B cell (primary cell): Measurements from ENCODE around the gene LSM12. TPM values are rescaled to one million over a fixed set of nuclear protein-coding genes. Genes with fewer than 3 reads are reported as not detected.

Experiments
- ATAC-seq: fragments of 200-7000 bp; cut with Tn5 transposase; one replicate; pipeline ENCODE4 v1.10.0; 2021; ENCODE audit warnings: low read depth, mild to moderate bottlenecking, moderate number of reproducible peaks, moderate library complexity
- CTCF ChIA-PET: fragments of 350-600 bp; sonication (Branson Sonifier 250); formaldehyde crosslinking; loops from one replicate; lab custom pipeline; 2021; ENCODE audit warnings: antibody characterized with exemption, inconsistent platforms; lab: Charles Lee
- POLR2A ChIA-PET: fragments of 350-600 bp; sonication (Branson Sonifier 250); formaldehyde crosslinking; loops from one replicate; lab custom pipeline; 2021; ENCODE audit warnings: antibody characterized with exemption; lab: Charles Lee
- DNase-seq: peaks from one replicate; pipeline ENCODE4 v3.0.0; 2013
- H2AFZ ChIP-seq: 2 replicates; pipeline ENCODE4 v1.6.1; 2012; ENCODE audit warnings: mild to moderate bottlenecking, low read depth, low read length; ENCODE audit not compliant: insufficient read depth, poor library complexity, severe bottlenecking
- H3K27ac ChIP-seq, 2 donors: 1 replicate in 1 of 2; 2 replicates in 1 of 2; pipeline ENCODE4 v1.5.1; 2012 to 2013; ENCODE audit warnings: low read length in 2 of 2, mild to moderate bottlenecking in 2 of 2, moderate library complexity in 1 of 2
- H3K27me3 ChIP-seq, 4 experiments: fragments of 200-600 bp in 1 of 4; sonication (generic) in 1 of 4; replicated peaks in 1 of 4; 1 replicate in 2 of 4; 2 replicates in 2 of 4; pipeline versions ENCODE4 v1.6.1 to v1.7.0; 2013 to 2016; ENCODE audit warnings: low read length in 3 of 4, mild to moderate bottlenecking in 2 of 4, mixed read lengths in 1 of 4, moderate library complexity in 1 of 4; ENCODE audit not compliant: insufficient read depth in 4 of 4, control insufficient read depth in 3 of 4; ENCODE audit errors: control extremely low read depth in 1 of 4
- H3K36me3 ChIP-seq, 2 experiments: replicated peaks in 1 of 2; 1 replicate in 1 of 2; 2 replicates in 1 of 2; pipeline versions ENCODE4 v1.6.1 to v1.7.1; 2013; ENCODE audit warnings: low read length in 1 of 2; ENCODE audit not compliant: insufficient read depth in 2 of 2, control insufficient read depth in 1 of 2; ENCODE audit errors: control extremely low read depth in 1 of 2, extremely low read depth in 1 of 2
- H3K4me1 ChIP-seq, 2 donors: fragments of 200-600 bp in 1 of 2; sonication (generic) in 1 of 2; 1 replicate in 1 of 2; 2 replicates in 1 of 2; pipeline versions ENCODE4 v1.5.1 to v1.6.1; 2013 to 2017; ENCODE audit warnings: low read length in 2 of 2; ENCODE audit not compliant: control insufficient read depth in 2 of 2, insufficient read depth in 2 of 2
- H3K4me2 ChIP-seq: replicated peaks from 2 replicates; pipeline ENCODE3; 2012; ENCODE audit warnings: mild to moderate bottlenecking, low read depth, low read length; ENCODE audit not compliant: poor library complexity, severe bottlenecking
- H3K4me3 ChIP-seq, 5 experiments: fragments of 200-600 bp in 1 of 5; sonication (generic) in 1 of 5; 1 replicate in 3 of 5; 2 replicates in 2 of 5; pipeline versions ENCODE4 v1.5.1 to v1.7.0; 2011 to 2016; ENCODE audit warnings: low read length in 4 of 5, mild to moderate bottlenecking in 4 of 5, low read depth in 2 of 5, control low read depth in 1 of 5, moderate library complexity in 1 of 5; ENCODE audit not compliant: insufficient read depth in 1 of 5; ENCODE audit errors: control extremely low read depth in 1 of 5, extremely low read depth in 1 of 5
- H3K79me2 ChIP-seq: fragments of 200-600 bp; sonication (generic); one replicate; pipeline ENCODE4 v1.6.0; 2016; ENCODE audit warnings: low read length; ENCODE audit not compliant: control insufficient read depth, insufficient read depth
- H3K9ac ChIP-seq: fragments of 200-600 bp; sonication (generic); 2 replicates; pipeline ENCODE4 v1.6.1; 2017; ENCODE audit warnings: mild to moderate bottlenecking, low read length, moderate library complexity
- H3K9me3 ChIP-seq, 3 donors: one replicate each; pipeline versions ENCODE4 v1.6.1 to v1.7.1; 2013; ENCODE audit warnings: low read length in 2 of 3; ENCODE audit not compliant: control insufficient read depth in 2 of 3, insufficient read depth in 1 of 3; ENCODE audit errors: control extremely low read depth in 1 of 3
- H4K20me1 ChIP-seq: 2 replicates; pipeline ENCODE4 v1.6.0; 2012; ENCODE audit warnings: mild to moderate bottlenecking, low read length; ENCODE audit not compliant: insufficient read depth, control insufficient read depth, poor library complexity, severe bottlenecking
- H3K27ac Mint-ChIP-seq: one replicate; pipeline ENCODE4 v1.8.0; 2021; ENCODE audit warnings: mixed read lengths
- H3K27me3 Mint-ChIP-seq: one replicate; pipeline ENCODE4 v1.8.0; 2021; ENCODE audit warnings: mixed read lengths
- H3K4me1 Mint-ChIP-seq: one replicate; pipeline ENCODE4 v1.8.0; 2021; ENCODE audit warnings: mixed read lengths
- H3K4me3 Mint-ChIP-seq: one replicate; pipeline ENCODE4 v1.8.0; 2021; ENCODE audit warnings: mixed read lengths
- H3K9me3 Mint-ChIP-seq: one replicate; pipeline ENCODE4 v1.8.0; 2022; ENCODE audit warnings: mixed read lengths; ENCODE audit not compliant: insufficient read depth
- CTCF ChIP-seq: fragments of 200-600 bp; IDR thresholded peaks from one replicate; pipeline ENCODE4 v1.8.0; 2022; ENCODE audit warnings: antibody characterized with exemption, mild to moderate bottlenecking
- EZH2 ChIP-seq: IDR thresholded peaks from 2 replicates; pipeline ENCODE4 v1.6.1; 2012; ENCODE audit warnings: borderline replicate concordance, low read depth, mild to moderate bottlenecking, moderate library complexity, low read length; ENCODE audit not compliant: insufficient read depth, poor library complexity, severe bottlenecking
- WGBS: methylation state at CpG from one replicate; pipeline ENCODE4 v1.1.5; 2013; ENCODE audit warnings: missing lambda C conversion rate; ENCODE audit not compliant: insufficient coverage; 5-methylcytosine and 5-hydroxymethylcytosine counted together
- intact Hi-C: fragments of 100-400 bp; cut with micrococcal nuclease; formaldehyde crosslinking; loops from one replicate; pipeline ENCODE4 v1.10.0; 2022
- polyA plus RNA-seq: library from polyadenylated mRNA; depleted of rRNA; stranded (reverse); fragments of >200 nt; gene quantifications from 2 replicates; pipeline ENCODE4 v1.2.3, GENCODE V29; 2012
- small RNA-seq: library from RNA; depleted of rRNA; stranded (forward); fragments of <200 nt; gene quantifications from one replicate; pipeline ENCODE3, GENCODE V24; 2012; ENCODE audit warnings: low replicate concordance, low read depth; ENCODE audit not compliant: insufficient read length
- total RNA-seq, 2 donors: library from RNA; stranded (reverse); fragments of 120-200 nt in 1 of 2; gene quantifications; 1 replicate in 1 of 2; 2 replicates in 1 of 2; pipeline versions ENCODE4 v1.2.3 to v1.2.4, GENCODE V29; 2013 to 2022

LSM12 gene
- total and polyA plus RNA-seq, 2 donors (not counting 1 experiment from before 2014, with no cell fraction given), result 16.8 to 31.2 TPM

GRCh38 chr17:43986225-43986981 is 80.1 kb downstream of the LSM12 start:
- Histone ChIP-seq H3K27ac (no peak overlapping the region), H3K27me3 (peaks cover 0 to 41% (median 27%) of the 10 kb centered on the region in 4 experiments), H3K9ac (no peak overlapping the region), H3K4me1 (peaks cover 10 to 11% of the 10 kb centered on the region in 2 donors), H4K20me1 (no peaks in the 10 kb centered on the region), H2AFZ (no peak overlapping the region), H3K9me3 (peaks cover 0 to 5% (median 0%) of the 10 kb centered on the region in 3 donors), H3K4me3 (no peak overlapping the region), H3K4me2 (no peak overlapping the region), H3K36me3 (no peaks in the 10 kb centered on the region), H3K79me2 (no peaks in the 10 kb centered on the region)
- WGBS, result 82% methylated on average over 7 of the region's 7 CpGs
- ChIA-PET CTCF (interaction anchor here (0.5 to 1.5 kb wide), 2 partner anchors 43 to 68 kb away, joined by 3 to 8 read pairs; no protein-coding TSS in a partner anchor), POLR2A (no interaction called here)
- TF ChIP-seq CTCF, result no peak
- TF ChIP-seq EZH2, result no peak
- no peak for ATAC-seq
- intact Hi-C loops, result no loop called here
- no peak for DNase-seq
- Mint-ChIP-seq H3K9me3 (no peaks in the 10 kb centered on the region), H3K4me1 (peaks cover 2% of the 10 kb centered on the region), H3K27me3 (peaks cover 51% of the 10 kb centered on the region), H3K4me3 (no peak overlapping the region), H3K27ac (no peak overlapping the region)

GRCh38 chr17:43984521-43984920 is 82.0 kb downstream of the LSM12 start:
- H3K9me3 ChIP-seq, result peaks cover 0 to 5% (median 0%) of the 10 kb centered on the region in 3 donors
- Mint-ChIP-seq H3K27ac (no peak overlapping the region), H3K4me3 (no peak overlapping the region), H3K9me3 (no peaks in the 10 kb centered on the region), H3K4me1 (peaks cover 2% of the 10 kb centered on the region), H3K27me3 (peaks cover 59% of the 10 kb centered on the region)
- no peak overlapping the region for H3K9ac ChIP-seq
- POLR2A ChIA-PET, result interaction anchor here (0.5 kb wide), 2 partner anchors 174 to 886 kb away, joined by 3 read pairs; no protein-coding TSS in a partner anchor
- WGBS, result 98% methylated on average over 6 of the region's 8 CpGs
- H3K79me2 ChIP-seq, result no peaks in the 10 kb centered on the region
- H3K36me3 ChIP-seq, result no peaks in the 10 kb centered on the region
- no peak overlapping the region for H3K27ac ChIP-seq
- CTCF ChIA-PET, result no interaction called here
- ATAC-seq (no peak), DNase-seq (no peak)
- TF ChIP-seq EZH2, result no peak
- peaks cover 10 to 11% of the 10 kb centered on the region in 2 donors for H3K4me1 ChIP-seq
- H2AFZ ChIP-seq, result no peak overlapping the region
- H3K4me2 ChIP-seq, result no peak overlapping the region
- H3K27me3 ChIP-seq, result peaks cover 0 to 43% (median 30%) of the 10 kb centered on the region in 4 experiments
- no peak overlapping the region for H3K4me3 ChIP-seq
- no peaks in the 10 kb centered on the region for H4K20me1 ChIP-seq
- intact Hi-C loops, result no loop called here

Small RNA genes lying within 50 kb of the gene (small RNA-seq; reads per million reads assigned to genes)
- not detected for gene RF00012

Other genes with a start within 250 kb of the LSM12 start
- not detected in 2 replicates for gene MPP3, start 233.5 kb downstream of the LSM12 start, total RNA-seq
- gene MPP3, start 233.5 kb downstream of the LSM12 start, polyA plus RNA-seq, result 0.16 TPM in 1 of 2 replicates, not detected in the other
- not detected in 2 replicates for gene CD300LG, start 219.5 kb downstream of the LSM12 start, total RNA-seq
- not detected in 2 replicates for gene CD300LG, start 219.5 kb downstream of the LSM12 start, polyA plus RNA-seq
- gene MPP2, start 159.1 kb downstream of the LSM12 start, total RNA-seq, result not detected in 2 replicates
- 0.10 and 0.15 TPM in 2 replicates for gene MPP2, start 159.1 kb downstream of the LSM12 start, polyA plus RNA-seq
- not detected in 2 replicates for gene PPY, start 124.2 kb downstream of the LSM12 start, total RNA-seq
- not detected in 2 replicates for gene PPY, start 124.2 kb downstream of the LSM12 start, polyA plus RNA-seq
- gene PYY, start 112.7 kb downstream of the LSM12 start, total RNA-seq, result not detected in 2 replicates
- 0.19 TPM in 1 of 2 replicates, not detected in the other for gene PYY, start 112.7 kb downstream of the LSM12 start, polyA plus RNA-seq
- 1.9 and 2.2 TPM in 2 replicates for gene NAGS, start 62.0 kb downstream of the LSM12 start, total RNA-seq
- 0.42 and 0.66 TPM in 2 replicates for gene NAGS, start 62.0 kb downstream of the LSM12 start, polyA plus RNA-seq
- gene TMEM101, start 51.7 kb downstream of the LSM12 start, total RNA-seq, result 25.2 and 25.3 TPM in 2 replicates
- 15.4 and 16.3 TPM in 2 replicates for gene TMEM101, start 51.7 kb downstream of the LSM12 start, polyA plus RNA-seq
- gene G6PC3, start 4.1 kb upstream of the LSM12 start, total RNA-seq, result 26.7 and 28.5 TPM in 2 replicates
- 20.0 and 24.3 TPM in 2 replicates for gene G6PC3, start 4.1 kb upstream of the LSM12 start, polyA plus RNA-seq
- gene HDAC5, start 57.0 kb upstream of the LSM12 start, total RNA-seq, result 104 and 113 TPM in 2 replicates
- 99.8 and 107 TPM in 2 replicates for gene HDAC5, start 57.0 kb upstream of the LSM12 start, polyA plus RNA-seq
- 2.7 and 3.2 TPM in 2 replicates for gene HROB, start 75.3 kb upstream of the LSM12 start, total RNA-seq
- 1.0 TPM in 2 replicates for gene HROB, start 75.3 kb upstream of the LSM12 start, polyA plus RNA-seq
- gene ASB16, start 104.0 kb upstream of the LSM12 start, total RNA-seq, result not detected in 2 replicates
- not detected in 2 replicates for gene ASB16, start 104.0 kb upstream of the LSM12 start, polyA plus RNA-seq
- 50.9 and 52.3 TPM in 2 replicates for gene TMUB2, start 120.3 kb upstream of the LSM12 start, total RNA-seq
- gene TMUB2, start 120.3 kb upstream of the LSM12 start, polyA plus RNA-seq, result 95.0 and 114 TPM in 2 replicates
- gene ATXN7L3, start 133.2 kb upstream of the LSM12 start, total RNA-seq, result 107 and 119 TPM in 2 replicates
- gene ATXN7L3, start 133.2 kb upstream of the LSM12 start, polyA plus RNA-seq, result 63.6 and 76.3 TPM in 2 replicates
- gene UBTF, start 153.0 kb upstream of the LSM12 start, total RNA-seq, result 179 and 181 TPM in 2 replicates
- gene UBTF, start 153.0 kb upstream of the LSM12 start, polyA plus RNA-seq, result 43.1 and 53.4 TPM in 2 replicates
- gene SLC4A1, start 201.5 kb upstream of the LSM12 start, total RNA-seq, result 0.22 and 1.9 TPM in 2 replicates
- gene SLC4A1, start 201.5 kb upstream of the LSM12 start, polyA plus RNA-seq, result 0.09 TPM in 1 of 2 replicates, not detected in the other
- not detected in 2 replicates for gene RUNDC3A, start 241.9 kb upstream of the LSM12 start, total RNA-seq
- gene RUNDC3A, start 241.9 kb upstream of the LSM12 start, polyA plus RNA-seq, result 0.07 and 0.19 TPM in 2 replicates